ENCODE data around the gene EHF. TPM values are rescaled to one million over a fixed set of nuclear protein-coding genes. Genes with fewer than 3 reads are reported as not detected.

Gene EHF
- total RNA-seq, 1 experiment from 2014 or later = 1.1 TPM

DNA sequence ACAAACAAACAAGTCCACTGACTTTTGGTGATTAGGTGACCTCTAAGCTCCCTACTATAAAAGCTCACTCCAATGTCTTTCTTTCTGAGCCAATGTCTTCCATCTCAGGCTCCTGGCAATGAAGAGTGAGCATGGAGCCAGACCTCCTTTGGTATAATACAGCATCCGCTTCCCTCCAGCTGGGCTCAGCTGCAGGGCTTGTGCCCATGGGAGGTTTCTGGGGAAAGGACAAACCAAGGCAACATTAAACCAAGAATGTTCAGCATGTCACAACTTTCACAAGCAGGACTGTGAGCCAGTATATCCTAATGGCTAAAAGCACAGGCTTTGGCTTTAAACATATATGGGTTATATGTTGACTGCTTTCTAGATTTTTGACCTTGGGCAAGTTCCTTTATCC is 58.8 kb downstream of the EHF start:
- H3K27me3 Mint-ChIP-seq (ENCODE audit: insufficient read depth, unreplicated experiment) = no peaks in the 10 kb centered on the region
- CTCF ChIA-PET = interaction anchor here (0.6 to 2.6 kb wide), 2 partner anchors 93 to 1526 kb away, joined by 3 to 7 read pairs; no protein-coding TSS in a partner anchor
- H3K9me3 Mint-ChIP-seq (ENCODE audit: unreplicated experiment) = no peaks in the 10 kb centered on the region
- intact Hi-C loops (cut with micrococcal nuclease) = loop anchor here (10.0 kb wide), 1 partner anchor 75 kb away; no protein-coding TSS in a partner anchor
- no TSS peak for BruUV-seq (replicated peaks)
- POLR2A ChIA-PET = interaction anchor here (0.7 to 5.5 kb wide), 2 partner anchors 25 to 71 kb away, joined by 3 to 63 read pairs; no protein-coding TSS in a partner anchor
- no peaks in the 10 kb centered on the region for H3K36me3 Mint-ChIP-seq (ENCODE audit: insufficient read depth, unreplicated experiment)
- H3K4me1 Mint-ChIP-seq (ENCODE audit: insufficient read depth, unreplicated experiment) = peaks cover 36% of the 10 kb centered on the region
- DNase-seq (ENCODE audit: unreplicated experiment) = no peak
- no peak overlapping the region for H3K4me3 Mint-ChIP-seq (ENCODE audit: unreplicated experiment)
- TF ChIP-seq, protein P1, sequence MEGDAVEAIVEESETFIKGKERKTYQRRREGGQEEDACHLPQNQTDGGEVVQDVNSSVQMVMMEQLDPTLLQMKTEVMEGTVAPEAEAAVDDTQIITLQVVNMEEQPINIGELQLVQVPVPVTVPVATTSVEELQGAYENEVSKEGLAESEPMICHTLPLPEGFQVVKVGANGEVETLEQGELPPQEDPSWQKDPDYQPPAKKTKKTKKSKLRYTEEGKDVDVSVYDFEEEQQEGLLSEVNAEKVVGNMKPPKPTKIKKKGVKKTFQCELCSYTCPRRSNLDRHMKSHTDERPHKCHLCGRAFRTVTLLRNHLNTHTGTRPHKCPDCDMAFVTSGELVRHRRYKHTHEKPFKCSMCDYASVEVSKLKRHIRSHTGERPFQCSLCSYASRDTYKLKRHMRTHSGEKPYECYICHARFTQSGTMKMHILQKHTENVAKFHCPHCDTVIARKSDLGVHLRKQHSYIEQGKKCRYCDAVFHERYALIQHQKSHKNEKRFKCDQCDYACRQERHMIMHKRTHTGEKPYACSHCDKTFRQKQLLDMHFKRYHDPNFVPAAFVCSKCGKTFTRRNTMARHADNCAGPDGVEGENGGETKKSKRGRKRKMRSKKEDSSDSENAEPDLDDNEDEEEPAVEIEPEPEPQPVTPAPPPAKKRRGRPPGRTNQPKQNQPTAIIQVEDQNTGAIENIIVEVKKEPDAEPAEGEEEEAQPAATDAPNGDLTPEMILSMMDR (IDR thresholded peaks at IDR 0.05; ENCODE audit: unreplicated experiment) = no peak
- H3K27ac Mint-ChIP-seq (ENCODE audit: low read depth, unreplicated experiment) = no peak overlapping the region

DNA sequence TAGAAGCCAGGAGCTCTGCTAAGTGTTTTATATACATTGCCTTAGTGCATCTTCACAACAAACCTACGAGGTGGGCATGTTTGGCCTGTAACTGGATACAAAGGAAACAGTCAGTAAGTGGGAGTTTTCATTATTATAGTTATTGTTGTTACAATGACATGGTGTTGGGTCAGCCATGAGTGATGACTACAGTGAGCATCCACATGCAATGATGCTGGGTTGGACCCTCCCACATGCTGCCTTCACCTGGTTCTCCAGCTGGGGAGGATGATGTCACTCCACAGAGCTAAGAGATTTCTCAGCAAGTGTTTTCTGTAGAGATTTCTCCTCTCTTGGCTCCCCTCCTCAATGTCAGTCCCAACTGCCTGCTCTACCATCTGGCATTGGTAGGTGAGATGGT is 59.3 kb downstream of the EHF start:
- peaks cover 41% of the 10 kb centered on the region for H3K4me1 Mint-ChIP-seq (ENCODE audit: insufficient read depth, unreplicated experiment)
- CTCF ChIA-PET = interaction anchor here (0.6 to 2.6 kb wide), 3 partner anchors 10 to 94 kb away, joined by 3 to 7 read pairs (median 5); no protein-coding TSS in a partner anchor
- no peaks in the 10 kb centered on the region for H3K9me3 Mint-ChIP-seq (ENCODE audit: unreplicated experiment)
- H3K27me3 Mint-ChIP-seq (ENCODE audit: insufficient read depth, unreplicated experiment) = no peaks in the 10 kb centered on the region
- H3K36me3 Mint-ChIP-seq (ENCODE audit: insufficient read depth, unreplicated experiment) = peaks cover 4% of the 10 kb centered on the region
- TF ChIP-seq, protein P1 (IDR thresholded peaks at IDR 0.05; ENCODE audit: unreplicated experiment) = no peak
- no peak overlapping the region for H3K27ac Mint-ChIP-seq (ENCODE audit: low read depth, unreplicated experiment)
- no peak for DNase-seq (ENCODE audit: unreplicated experiment)
- no TSS peak for BruUV-seq (replicated peaks)
- POLR2A ChIA-PET = interaction anchor here (0.7 to 5.5 kb wide), 5 partner anchors 25 to 236 kb away, joined by 3 to 63 read pairs (median 4); partner anchors contain the start of gene APIP
- no peak overlapping the region for H3K4me3 Mint-ChIP-seq (ENCODE audit: unreplicated experiment)
- intact Hi-C loops (cut with micrococcal nuclease) = loop anchor here (10.0 kb wide), 1 partner anchor 75 kb away; no protein-coding TSS in a partner anchor

DNA sequence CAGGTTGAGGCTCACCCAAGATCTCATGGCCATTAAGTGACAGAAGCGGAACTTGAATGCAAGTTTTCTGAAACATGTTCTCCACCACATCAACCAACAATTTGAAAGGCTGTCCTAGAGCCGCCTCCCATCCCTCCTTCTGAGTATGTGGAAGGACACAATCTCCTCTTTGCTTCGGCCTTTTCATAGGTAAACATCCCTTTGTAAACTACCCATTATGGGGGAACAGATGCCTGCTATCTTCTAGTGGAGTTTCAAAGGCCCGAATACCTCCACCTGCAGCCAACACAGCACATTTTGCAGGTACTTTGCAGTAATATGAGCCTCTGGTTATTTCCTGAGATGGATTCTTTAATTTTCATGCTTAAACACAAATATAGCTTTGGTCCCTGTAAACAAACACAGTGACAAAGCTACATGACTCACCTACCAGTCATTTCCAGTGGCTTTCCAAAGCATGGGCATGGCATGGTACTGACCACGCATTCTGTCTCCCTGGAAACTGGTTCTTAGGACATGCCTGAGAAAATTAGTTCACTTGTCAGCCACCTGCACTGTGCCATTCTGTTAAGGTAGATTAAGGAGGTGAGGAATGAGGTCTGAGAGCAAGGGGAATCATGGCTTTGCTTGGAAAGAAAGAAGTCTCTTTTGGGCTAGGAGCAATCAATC is 60.2 kb downstream of the EHF start:
- CTCF ChIA-PET = interaction anchor here (0.6 to 2.6 kb wide), 7 partner anchors 11 to 188 kb away, joined by 3 to 7 read pairs (median 3); no protein-coding TSS in a partner anchor
- H3K27me3 Mint-ChIP-seq (ENCODE audit: insufficient read depth, unreplicated experiment) = no peaks in the 10 kb centered on the region
- H3K4me3 Mint-ChIP-seq (ENCODE audit: unreplicated experiment) = no peak overlapping the region
- TF ChIP-seq, protein P1 (IDR thresholded peaks at IDR 0.05; ENCODE audit: unreplicated experiment) = no peak
- peaks cover 5% of the 10 kb centered on the region for H3K36me3 Mint-ChIP-seq (ENCODE audit: insufficient read depth, unreplicated experiment)
- POLR2A ChIA-PET = interaction anchor here (0.5 to 5.5 kb wide), 9 partner anchors 8 to 235 kb away, joined by 3 to 63 read pairs (median 4); partner anchors contain the start of gene APIP
- peak overlapping the region; percentile 93 for H3K27ac Mint-ChIP-seq (ENCODE audit: low read depth, unreplicated experiment)
- no peaks in the 10 kb centered on the region for H3K9me3 Mint-ChIP-seq (ENCODE audit: unreplicated experiment)
- intact Hi-C loops (cut with micrococcal nuclease) = loop anchor here (10.0 kb wide), 1 partner anchor 74 kb away; no protein-coding TSS in a partner anchor
- H3K4me1 Mint-ChIP-seq (ENCODE audit: insufficient read depth, unreplicated experiment) = peaks cover 42% of the 10 kb centered on the region
- no TSS peak for BruUV-seq (replicated peaks)
- DNase-seq (ENCODE audit: unreplicated experiment) = peak; percentile 72

DNA sequence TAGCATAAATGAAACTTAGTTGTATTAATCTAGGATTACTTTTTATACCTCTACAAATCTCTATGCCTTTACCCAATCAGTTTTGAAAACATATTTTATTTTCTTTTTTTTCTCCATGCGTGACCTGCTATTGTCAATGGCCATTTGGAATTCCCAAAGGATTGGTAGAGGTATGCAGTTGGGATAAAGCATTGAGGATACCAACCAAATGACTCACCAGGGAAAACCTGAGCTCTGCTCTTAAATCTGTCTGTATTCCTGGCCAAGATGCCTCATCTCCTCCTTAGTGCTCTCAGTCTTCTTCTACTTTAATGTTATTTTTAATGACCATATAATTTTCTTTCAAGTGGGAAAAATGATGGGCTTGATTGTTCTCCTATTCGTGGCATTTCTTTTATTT is 61.9 kb downstream of the EHF start:
- Mint-ChIP-seq H3K9me3 (ENCODE audit: unreplicated experiment) (no peaks in the 10 kb centered on the region), H3K27me3 (ENCODE audit: insufficient read depth, unreplicated experiment) (no peaks in the 10 kb centered on the region), H3K27ac (ENCODE audit: low read depth, unreplicated experiment) (peak overlapping the region; percentile 5), H3K4me3 (ENCODE audit: unreplicated experiment) (no peak overlapping the region), H3K36me3 (ENCODE audit: insufficient read depth, unreplicated experiment) (peaks cover 5% of the 10 kb centered on the region), H3K4me1 (ENCODE audit: insufficient read depth, unreplicated experiment) (peaks cover 42% of the 10 kb centered on the region)
- CTCF ChIA-PET = interaction anchor here (0.6 kb wide), 1 partner anchor 52 kb away, joined by 3 read pairs; no protein-coding TSS in a partner anchor
- TF ChIP-seq, protein P1 (IDR thresholded peaks at IDR 0.05; ENCODE audit: unreplicated experiment) = no peak
- DNase-seq (ENCODE audit: unreplicated experiment) = peak; percentile 60
- no TSS peak for BruUV-seq (replicated peaks)
- intact Hi-C loops (cut with micrococcal nuclease) = loop anchor here (10.0 kb wide), 1 partner anchor 72 kb away; no protein-coding TSS in a partner anchor
- POLR2A ChIA-PET = interaction anchor here (0.7 to 5.5 kb wide), 6 partner anchors 11 to 705 kb away, joined by 3 to 63 read pairs (median 4); no protein-coding TSS in a partner anchor
